SK-N-SH (cell line): ENCODE measurements around the gene LARP1.

ENCODE experiments used
- EP300 ChIP-seq, 2 experiments: IDR thresholded peaks; 2 replicates each; pipeline versions ENCODE4 v1.4.0 to v1.6.1; 2012; ENCODE audit warnings: borderline replicate concordance in 1 of 2, low read depth in 1 of 2, low read length in 1 of 2
- FOXJ3 ChIP-seq: sonication (generic); formaldehyde crosslinking; IDR thresholded peaks from 2 replicates; pipeline ENCODE4 v1.5.1; 2020; ENCODE audit warnings: mild to moderate bottlenecking, missing genetic modification reagents
- GABPA ChIP-seq: IDR thresholded peaks from 2 replicates; pipeline ENCODE4 v1.4.0; 2012; ENCODE audit warnings: low read depth, mild to moderate bottlenecking
- JUND ChIP-seq: IDR thresholded peaks from 2 replicates; pipeline ENCODE4 v1.4.0; 2012
- POLR2AphosphoS5 ChIP-seq: IDR thresholded peaks from 2 replicates; pipeline ENCODE4 v1.6.1; 2012; ENCODE audit warnings: low read depth, low read length
- RAD21 ChIP-seq: IDR thresholded peaks from 2 replicates; pipeline ENCODE4 v1.6.1; 2012; ENCODE audit warnings: mild to moderate bottlenecking, low read length
- REST ChIP-seq: IDR thresholded peaks from 2 replicates; pipeline ENCODE4 v1.6.1; 2012; ENCODE audit warnings: mild to moderate bottlenecking, low read depth, low read length, moderate library complexity
- SMC3 ChIP-seq: IDR thresholded peaks from 2 replicates; pipeline ENCODE4 v1.6.1; 2012; ENCODE audit warnings: low read depth, low read length, improper control_type of control experiment
- TF ChIP-seq, protein P1 (sequence below): fragments of 200-600 bp; sonication (generic); IDR thresholded peaks from 2 replicates; pipeline ENCODE4 v1.6.1; 2017; ENCODE audit warnings: antibody characterized with exemption, mild to moderate bottlenecking, moderate library complexity

DNA sequence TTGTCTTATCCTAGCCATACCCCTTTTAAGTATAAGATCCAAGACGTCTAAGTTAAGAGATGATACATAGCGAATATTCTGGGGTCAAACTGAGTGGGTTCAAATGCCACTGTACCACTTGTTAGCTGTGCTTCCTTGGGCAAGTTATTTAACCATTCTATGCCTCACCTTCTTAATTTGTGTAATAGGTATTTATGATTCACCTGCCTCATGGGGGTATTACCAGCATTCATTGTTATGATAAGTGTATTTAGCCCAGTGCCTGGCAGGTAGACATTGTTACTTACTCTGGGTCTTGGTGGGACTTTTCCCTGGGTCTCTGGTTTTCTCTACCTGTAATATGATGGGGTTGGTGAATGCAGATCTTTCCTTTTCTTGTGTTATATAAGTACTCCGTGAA, 3.8 kb downstream of the LARP1 start:
- no peak for TF ChIP-seq EP300 (IDR thresholded peaks at IDR 0.05; ENCODE audit: borderline replicate concordance in 1 of 2, low read depth in 1 of 2, low read length in 1 of 2)
- no peak for TF ChIP-seq POLR2AphosphoS5
- TF ChIP-seq, protein P1, sequence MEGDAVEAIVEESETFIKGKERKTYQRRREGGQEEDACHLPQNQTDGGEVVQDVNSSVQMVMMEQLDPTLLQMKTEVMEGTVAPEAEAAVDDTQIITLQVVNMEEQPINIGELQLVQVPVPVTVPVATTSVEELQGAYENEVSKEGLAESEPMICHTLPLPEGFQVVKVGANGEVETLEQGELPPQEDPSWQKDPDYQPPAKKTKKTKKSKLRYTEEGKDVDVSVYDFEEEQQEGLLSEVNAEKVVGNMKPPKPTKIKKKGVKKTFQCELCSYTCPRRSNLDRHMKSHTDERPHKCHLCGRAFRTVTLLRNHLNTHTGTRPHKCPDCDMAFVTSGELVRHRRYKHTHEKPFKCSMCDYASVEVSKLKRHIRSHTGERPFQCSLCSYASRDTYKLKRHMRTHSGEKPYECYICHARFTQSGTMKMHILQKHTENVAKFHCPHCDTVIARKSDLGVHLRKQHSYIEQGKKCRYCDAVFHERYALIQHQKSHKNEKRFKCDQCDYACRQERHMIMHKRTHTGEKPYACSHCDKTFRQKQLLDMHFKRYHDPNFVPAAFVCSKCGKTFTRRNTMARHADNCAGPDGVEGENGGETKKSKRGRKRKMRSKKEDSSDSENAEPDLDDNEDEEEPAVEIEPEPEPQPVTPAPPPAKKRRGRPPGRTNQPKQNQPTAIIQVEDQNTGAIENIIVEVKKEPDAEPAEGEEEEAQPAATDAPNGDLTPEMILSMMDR: no peak
- no peak for TF ChIP-seq RAD21
- TF ChIP-seq GABPA: no peak
- no peak for TF ChIP-seq JUND
- no peak for TF ChIP-seq SMC3
- no peak for TF ChIP-seq FOXJ3 (CRISPR knock-in tag)
- no peak for TF ChIP-seq REST
